Subcutaneous abdominal adipose tissue (tissue), 5 donors: Measurements from ENCODE around the gene DHX30.

Experiments
- H3K27ac ChIP-seq: one replicate; pipeline ENCODE4 v1.7.0; 2013; ENCODE audit warnings: low read depth, mild to moderate bottlenecking, inconsistent platforms, low read length, moderate library complexity
- H3K27me3 ChIP-seq, 5 donors: one replicate each; pipeline ENCODE4 v1.7.0; 2013; ENCODE audit warnings: low read length in 5 of 5, inconsistent platforms in 1 of 5; ENCODE audit not compliant: control insufficient read depth in 5 of 5, insufficient read depth in 4 of 5
- H3K36me3 ChIP-seq, 5 donors: one replicate each; pipeline ENCODE4 v1.7.0; 2013; ENCODE audit warnings: low read length in 5 of 5; ENCODE audit not compliant: control insufficient read depth in 5 of 5, insufficient read depth in 5 of 5
- H3K4me1 ChIP-seq, 5 donors: one replicate each; pipeline ENCODE4 v1.7.0; 2013; ENCODE audit warnings: low read length in 5 of 5, mild to moderate bottlenecking in 3 of 5, moderate library complexity in 1 of 5; ENCODE audit not compliant: control insufficient read depth in 5 of 5, insufficient read depth in 5 of 5
- H3K4me3 ChIP-seq, 5 donors: one replicate each; pipeline ENCODE4 v1.7.0; 2013; ENCODE audit warnings: low read length in 5 of 5, low read depth in 1 of 5
- H3K9ac ChIP-seq, 5 donors: one replicate each; pipeline ENCODE4 v1.7.0; 2013; ENCODE audit warnings: low read length in 5 of 5, mild to moderate bottlenecking in 4 of 5, moderate library complexity in 3 of 5
- H3K9me3 ChIP-seq, 5 donors: one replicate each; pipeline ENCODE4 v1.7.0; 2013; ENCODE audit warnings: low read length in 5 of 5; ENCODE audit not compliant: control insufficient read depth in 5 of 5
- donor health status: healthy.
- donor health status: healthy.
- donor health status: healthy.
- donor health status: healthy.
- donor health status: healthy.

DHX30 gene

GRCh38 chr3:47852604-47853602 is 50.0 kb downstream of the DHX30 start:
- Histone ChIP-seq H3K9ac (no peak overlapping the region), H3K36me3 (peaks cover 0 to 95% (median 93%) of the 10 kb centered on the region in 5 donors), H3K9me3 (no peaks in the 10 kb centered on the region), H3K27ac (no peak overlapping the region), H3K4me1 (peaks cover 0 to 16% (median 15%) of the 10 kb centered on the region in 5 donors), H3K4me3 (no peak overlapping the region), H3K27me3 (no peaks in the 10 kb centered on the region)

- no peaks in the 10 kb centered on the region for H3K27me3 ChIP-seq
- H3K36me3 ChIP-seq: peaks cover 0 to 91% (median 83%) of the 10 kb centered on the region in 5 donors
- H3K9me3 ChIP-seq: no peaks in the 10 kb centered on the region
- H3K4me3 ChIP-seq: no peak overlapping the region
- H3K4me1 ChIP-seq: peaks cover 0 to 16% (median 15%) of the 10 kb centered on the region in 5 donors
- no peak overlapping the region for H3K27ac ChIP-seq
- no peak overlapping the region for H3K9ac ChIP-seq
These were observed 51.3 kb downstream of the DHX30 start for GRCh38 chr3:47854267-47854666.

- Histone ChIP-seq H3K9me3 (no peaks in the 10 kb centered on the region), H3K27me3 (no peaks in the 10 kb centered on the region), H3K9ac (no peak overlapping the region), H3K4me1 (peaks cover 0 to 16% (median 15%) of the 10 kb centered on the region in 5 donors), H3K36me3 (peaks cover 6 to 91% (median 82%) of the 10 kb centered on the region in 5 donors), H3K4me3 (no peak overlapping the region), H3K27ac (no peak overlapping the region)
These were observed 52.0 kb downstream of the DHX30 start for GRCh38 chr3:47854720-47855455.

- H3K4me3 ChIP-seq: no peak overlapping the region
- H3K27me3 ChIP-seq: no peaks in the 10 kb centered on the region
- no peaks in the 10 kb centered on the region for H3K9me3 ChIP-seq
- H3K36me3 ChIP-seq: peaks cover 6 to 91% (median 79%) of the 10 kb centered on the region in 5 donors
- no peak overlapping the region for H3K9ac ChIP-seq
- H3K27ac ChIP-seq: peak overlapping the region; percentile 24
- peaks cover 0 to 16% (median 15%) of the 10 kb centered on the region in 5 donors for H3K4me1 ChIP-seq
These were observed 52.8 kb downstream of the DHX30 start for GRCh38 chr3:47855461-47856383.

GRCh38 chr3:47856669-47857068 is 53.7 kb downstream of the DHX30 start:
- H3K36me3 ChIP-seq: peaks cover 6 to 84% (median 73%) of the 10 kb centered on the region in 5 donors
- H3K27me3 ChIP-seq: no peaks in the 10 kb centered on the region
- peak overlapping the region in 1 of 5 donors; percentile 30 for H3K9ac ChIP-seq
- peaks cover 0 to 16% (median 15%) of the 10 kb centered on the region in 5 donors for H3K4me1 ChIP-seq
- H3K4me3 ChIP-seq: no peak overlapping the region
- no peaks in the 10 kb centered on the region for H3K9me3 ChIP-seq
- no peak overlapping the region for H3K27ac ChIP-seq

GRCh38 chr3:47857151-47857550 is 54.2 kb downstream of the DHX30 start:
- H3K4me3 ChIP-seq: no peak overlapping the region
- H3K27me3 ChIP-seq: no peaks in the 10 kb centered on the region
- H3K27ac ChIP-seq: no peak overlapping the region
- H3K9me3 ChIP-seq: no peaks in the 10 kb centered on the region
- H3K36me3 ChIP-seq: peaks cover 6 to 79% (median 70%) of the 10 kb centered on the region in 5 donors
- peaks cover 0 to 16% (median 15%) of the 10 kb centered on the region in 5 donors for H3K4me1 ChIP-seq
- peak overlapping the region in 1 of 5 donors; percentile 30 for H3K9ac ChIP-seq

GRCh38 chr3:47859956-47860605 is 57.1 kb downstream of the DHX30 start:
- H3K9me3 ChIP-seq: no peaks in the 10 kb centered on the region
- no peak overlapping the region for H3K4me3 ChIP-seq
- H3K27me3 ChIP-seq: no peaks in the 10 kb centered on the region
- peaks cover 0 to 16% (median 15%) of the 10 kb centered on the region in 5 donors for H3K4me1 ChIP-seq
- H3K27ac ChIP-seq: no peak overlapping the region
- no peak overlapping the region for H3K9ac ChIP-seq
- peaks cover 6 to 71% (median 59%) of the 10 kb centered on the region in 5 donors for H3K36me3 ChIP-seq

- H3K4me3 ChIP-seq: no peak overlapping the region
- H3K9ac ChIP-seq: no peak overlapping the region
- no peaks in the 10 kb centered on the region for H3K27me3 ChIP-seq
- no peaks in the 10 kb centered on the region for H3K4me1 ChIP-seq
- H3K27ac ChIP-seq: no peak overlapping the region
- peaks cover 11 to 76% (median 64%) of the 10 kb centered on the region in 5 donors for H3K36me3 ChIP-seq
- no peaks in the 10 kb centered on the region for H3K9me3 ChIP-seq
These were observed 60.6 kb downstream of the DHX30 start for GRCh38 chr3:47863391-47864128.
